Kidney capillary endothelial cell (primary cell): ENCODE measurements around the gene GRID1.

ENCODE experiments used
- DNase-seq: peaks from one replicate; pipeline ENCODE4 v3.0.0-alpha.2; 2018; ENCODE audit warnings: low spot score

Gene GRID1

GRCh38 chr10:85696893-85697292 lies 669.7 kb downstream of the GRID1 start:
- no peak for DNase-seq

GRCh38 chr10:85682621-85683020 lies 684.0 kb downstream of the GRID1 start:
- no peak for DNase-seq

- DNase-seq: no peak
Measured at GRCh38 chr10:85679710-85680109, 686.9 kb downstream of the GRID1 start.

- DNase-seq: no peak
Measured at GRCh38 chr10:85679061-85679460, 687.5 kb downstream of the GRID1 start.

GRCh38 chr10:85674851-85675250 lies 691.7 kb downstream of the GRID1 start:
- peak; percentile 2 for DNase-seq

GRCh38 chr10:85673270-85673669 lies 693.3 kb downstream of the GRID1 start:
- no peak for DNase-seq

GRCh38 chr10:85671530-85671929 lies 695.1 kb downstream of the GRID1 start:
- DNase-seq: no peak

GRCh38 chr10:85668522-85668921 lies 698.1 kb downstream of the GRID1 start:
- DNase-seq: no peak

- DNase-seq: no peak
Measured at GRCh38 chr10:85667638-85668233, 698.9 kb downstream of the GRID1 start.

GRCh38 chr10:85666987-85667386 lies 699.6 kb downstream of the GRID1 start:
- no peak for DNase-seq

GRCh38 chr10:85666102-85666501 lies 700.5 kb downstream of the GRID1 start:
- DNase-seq: no peak

GRCh38 chr10:85665681-85666080 lies 700.9 kb downstream of the GRID1 start:
- DNase-seq: no peak

- no peak for DNase-seq
Measured at GRCh38 chr10:85665078-85665477, 701.5 kb downstream of the GRID1 start.

- no peak for DNase-seq
Measured at GRCh38 chr10:85661123-85661522, 705.5 kb downstream of the GRID1 start.

GRCh38 chr10:85659331-85659730 lies 707.3 kb downstream of the GRID1 start:
- DNase-seq: no peak

GRCh38 chr10:85658518-85658917 lies 708.1 kb downstream of the GRID1 start:
- no peak for DNase-seq

- DNase-seq: no peak
Measured at GRCh38 chr10:85657476-85658113, 709.0 kb downstream of the GRID1 start.

- no peak for DNase-seq
Measured at GRCh38 chr10:85655411-85655810, 711.2 kb downstream of the GRID1 start.

GRCh38 chr10:85651497-85651882 lies 715.1 kb downstream of the GRID1 start:
- no peak for DNase-seq

- no peak for DNase-seq
Measured at GRCh38 chr10:85650791-85651496, 715.7 kb downstream of the GRID1 start.

GRCh38 chr10:85649461-85649860 lies 717.1 kb downstream of the GRID1 start:
- DNase-seq: no peak

- no peak for DNase-seq
Measured at GRCh38 chr10:85648279-85648754, 718.3 kb downstream of the GRID1 start.

- DNase-seq: no peak
Measured at GRCh38 chr10:85647741-85648140, 718.9 kb downstream of the GRID1 start.
